Middle frontal gyrus (tissue), 1 donor: Measurements from ENCODE around the gene ZBTB24.

ENCODE experiments used
- DNase-seq: peaks from one replicate; pipeline ENCODE4 v3.0.0-alpha.2; 2015; ENCODE audit warnings: low spot score; ENCODE audit errors: extremely low spot score

ZBTB24 gene

GRCh38 chr6:109498936-109499335, 15.9 kb upstream of the ZBTB24 start:
- DNase-seq: no peak

- DNase-seq: no peak
Observed at GRCh38 chr6:109498052-109498451, 15.0 kb upstream of the ZBTB24 start.

- DNase-seq: no peak
Observed at GRCh38 chr6:109496036-109496772, 13.2 kb upstream of the ZBTB24 start.

- DNase-seq: no peak
Observed at GRCh38 chr6:109493865-109494264, 10.8 kb upstream of the ZBTB24 start.

GRCh38 chr6:109491207-109491938, 8.4 kb upstream of the ZBTB24 start:
- DNase-seq: no peak

GRCh38 chr6:109490713-109491112, 7.7 kb upstream of the ZBTB24 start:
- no peak for DNase-seq

GRCh38 chr6:109488001-109488400, 5.0 kb upstream of the ZBTB24 start:
- no peak for DNase-seq

- no peak for DNase-seq
Observed at GRCh38 chr6:109486068-109486467, 3.0 kb upstream of the ZBTB24 start.

- no peak for DNase-seq
Observed at GRCh38 chr6:109485266-109485935, 2.4 kb upstream of the ZBTB24 start.

GRCh38 chr6:109484122-109484521, 1.1 kb upstream of the ZBTB24 start:
- DNase-seq: no peak

GRCh38 chr6:109483735-109484057, 677 bp upstream of the ZBTB24 start:
- DNase-seq: no peak

GRCh38 chr6:109480993-109481480, 2.0 kb downstream of the ZBTB24 start:
- no peak for DNase-seq

GRCh38 chr6:109478841-109479624, 4.0 kb downstream of the ZBTB24 start:
- no peak for DNase-seq

GRCh38 chr6:109478222-109478805, 4.7 kb downstream of the ZBTB24 start:
- no peak for DNase-seq

- DNase-seq: no peak
Observed at GRCh38 chr6:109477725-109478124, 5.3 kb downstream of the ZBTB24 start.

- no peak for DNase-seq
Observed at GRCh38 chr6:109477184-109477583, 5.8 kb downstream of the ZBTB24 start.

- no peak for DNase-seq
Observed at GRCh38 chr6:109475625-109476024, 7.4 kb downstream of the ZBTB24 start.

- DNase-seq: no peak
Observed at GRCh38 chr6:109474995-109475394, 8.0 kb downstream of the ZBTB24 start.

GRCh38 chr6:109473120-109473519, 9.9 kb downstream of the ZBTB24 start:
- DNase-seq: no peak

- no peak for DNase-seq
Observed at GRCh38 chr6:109472132-109472995, 10.7 kb downstream of the ZBTB24 start.
